GM23248 (cell line): ENCODE results near the gene ARMC12. TPM values are rescaled to one million over a fixed set of nuclear protein-coding genes. Genes with fewer than 3 reads are reported as not detected.

ENCODE experiments used
- DNase-seq: peaks from one replicate; pipeline ENCODE4 v3.0.0-alpha.2; 2015
- H2AFZ ChIP-seq: fragments of 200-600 bp; sonication (generic); 2 replicates; pipeline ENCODE4 v1.6.1; 2016; ENCODE audit warnings: antibody characterized with exemption
- H3F3A ChIP-seq: fragments of 200-600 bp; sonication (generic); 2 replicates; pipeline ENCODE4 v1.6.1; 2016; ENCODE audit warnings: mild to moderate bottlenecking, antibody characterized with exemption, mixed run types; ENCODE audit not compliant: insufficient read depth
- H3K27ac ChIP-seq: fragments of 200-600 bp; sonication (generic); 2 replicates; pipeline ENCODE4 v1.5.1; 2016; ENCODE audit warnings: mild to moderate bottlenecking
- H3K27me3 ChIP-seq: fragments of 200-600 bp; sonication (generic); replicated peaks from 2 replicates; pipeline ENCODE4 v1.6.1; 2016; ENCODE audit warnings: mild to moderate bottlenecking; ENCODE audit not compliant: insufficient read depth
- H3K36me3 ChIP-seq: fragments of 200-600 bp; sonication (generic); 2 replicates; pipeline ENCODE4 v1.6.1; 2016; ENCODE audit warnings: low read depth, mild to moderate bottlenecking
- H3K4me1 ChIP-seq: fragments of 200-600 bp; sonication (generic); 2 replicates; pipeline ENCODE4 v1.6.1; 2016; ENCODE audit warnings: mild to moderate bottlenecking; ENCODE audit not compliant: insufficient read depth
- H3K4me2 ChIP-seq: fragments of 200-600 bp; sonication (generic); one replicate; pipeline ENCODE4 v1.6.1; 2016; ENCODE audit warnings: mild to moderate bottlenecking; ENCODE audit not compliant: unreplicated experiment
- H3K4me3 ChIP-seq: fragments of 200-600 bp; sonication (generic); 2 replicates; pipeline ENCODE4 v1.5.1; 2016; ENCODE audit warnings: mild to moderate bottlenecking
- H3K79me2 ChIP-seq: fragments of 200-600 bp; sonication (generic); 2 replicates; pipeline ENCODE4 v1.6.1; 2016; ENCODE audit warnings: mild to moderate bottlenecking; ENCODE audit not compliant: insufficient read depth
- H3K9ac ChIP-seq: fragments of 200-600 bp; sonication (generic); 2 replicates; pipeline ENCODE4 v1.6.1; 2016; ENCODE audit warnings: mild to moderate bottlenecking
- H3K9me2 ChIP-seq: fragments of 200-600 bp; sonication (generic); 2 replicates; pipeline ENCODE4 v1.6.1; 2016; ENCODE audit warnings: mixed run types, mild to moderate bottlenecking, moderate library complexity; ENCODE audit not compliant: insufficient read depth
- H3K9me3 ChIP-seq: fragments of 200-600 bp; sonication (generic); one replicate; pipeline ENCODE4 v1.6.1; 2017; ENCODE audit warnings: low read depth
- H4K20me1 ChIP-seq: fragments of 200-600 bp; sonication (generic); 2 replicates; pipeline ENCODE4 v1.6.0; 2016; ENCODE audit not compliant: insufficient read depth
- EZH2 ChIP-seq: fragments of 200-600 bp; sonication (generic); IDR thresholded peaks from 2 replicates; pipeline ENCODE4 v1.6.1; 2018; ENCODE audit warnings: antibody characterized with exemption, mild to moderate bottlenecking; ENCODE audit not compliant: insufficient read depth, poor library complexity, severe bottlenecking
- EZH2phosphoT487 ChIP-seq: fragments of 200-600 bp; sonication (generic); IDR thresholded peaks from 2 replicates; pipeline ENCODE4 v1.6.1; 2018; ENCODE audit warnings: antibody characterized with exemption, moderate library complexity, mild to moderate bottlenecking, low read depth; ENCODE audit not compliant: insufficient read depth
- WGBS, 2 experiments: methylation state at CpG; one replicate each; pipeline ENCODE4 v1.1.6; 2015 to 2017; ENCODE audit warnings: low lambda C conversion rate in 2 of 2, low coverage in 1 of 2; ENCODE audit errors: missing lambda C conversion rate in 2 of 2; 5-methylcytosine and 5-hydroxymethylcytosine counted together
- in situ Hi-C: fragments of 300-500 bp; cut with MboI; formaldehyde crosslinking; loops from 2 replicates; pipeline ENCODE4 v1.15.0; 2020
- polyA plus RNA-seq: library from polyadenylated mRNA; unstranded; fragments of >200 nt; fragmentation: Nextera tagmentation; extraction: Ambion mirVana; gene quantifications from 2 replicates; pipeline ENCODE4 v1.2.1, GENCODE V29; 2016
- total RNA-seq: library from RNA; depleted of rRNA; stranded (reverse); fragments of >200 nt; shearing (Covaris generic); gene quantifications from 2 replicates; pipeline ENCODE4 v1.2.3, GENCODE V29; 2014

Gene ARMC12
- total and polyA plus RNA-seq, 2 experiments from 2014 or later = 0.26 TPM; not detected in 1

DNA sequence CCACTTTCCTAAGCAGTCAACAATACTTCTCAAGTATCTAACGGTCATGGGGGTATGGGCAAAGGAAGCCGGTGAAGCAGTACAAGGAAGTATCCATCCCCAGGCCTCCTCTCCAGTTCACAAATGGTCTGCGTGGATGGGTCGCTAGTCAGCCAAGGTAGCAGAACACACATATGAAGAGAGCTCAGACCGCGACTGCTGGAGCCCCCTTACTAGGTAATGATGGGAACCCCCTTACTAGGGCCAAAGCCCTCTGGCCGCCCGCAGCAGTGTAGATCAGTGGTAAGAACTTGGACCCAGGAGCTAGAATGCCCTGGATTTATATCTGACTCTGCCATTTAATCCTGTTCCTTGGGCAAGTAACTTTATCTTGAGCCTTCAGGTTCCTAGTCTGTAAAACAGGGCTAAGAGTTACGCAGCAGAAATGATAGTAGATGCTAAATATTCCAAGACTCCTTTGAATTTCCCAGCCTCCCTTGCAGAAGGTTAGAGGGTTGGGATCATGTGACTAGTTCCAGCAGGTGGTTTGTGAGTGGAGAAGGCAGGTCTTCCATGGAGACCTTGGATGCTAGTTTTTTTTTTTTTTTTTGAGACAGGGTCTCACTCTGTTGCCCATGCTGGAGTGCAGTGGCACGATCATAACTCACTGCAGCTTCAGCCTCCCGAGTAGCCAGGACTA, 37.4 kb downstream of the ARMC12 start:
- Histone ChIP-seq H3K9me3 (no peaks in the 10 kb centered on the region), H3K4me3 (no peak overlapping the region), H3K36me3 (no peaks in the 10 kb centered on the region), H3K9me2 (no peaks in the 10 kb centered on the region), H2AFZ (no peak overlapping the region), H3F3A (no peaks in the 10 kb centered on the region), H3K27me3 (peaks cover 9% of the 10 kb centered on the region), H3K4me1 (no peaks in the 10 kb centered on the region), H3K27ac (no peak overlapping the region), H3K9ac (no peak overlapping the region), H3K79me2 (no peaks in the 10 kb centered on the region), H4K20me1 (no peaks in the 10 kb centered on the region), H3K4me2 (no peak overlapping the region)
- in situ Hi-C loops = no loop called here
- no peak for TF ChIP-seq EZH2
- no peak for DNase-seq
- WGBS, 2 experiments = 62 to 63% methylated on average over 11 of the region's 11 CpGs

DNA sequence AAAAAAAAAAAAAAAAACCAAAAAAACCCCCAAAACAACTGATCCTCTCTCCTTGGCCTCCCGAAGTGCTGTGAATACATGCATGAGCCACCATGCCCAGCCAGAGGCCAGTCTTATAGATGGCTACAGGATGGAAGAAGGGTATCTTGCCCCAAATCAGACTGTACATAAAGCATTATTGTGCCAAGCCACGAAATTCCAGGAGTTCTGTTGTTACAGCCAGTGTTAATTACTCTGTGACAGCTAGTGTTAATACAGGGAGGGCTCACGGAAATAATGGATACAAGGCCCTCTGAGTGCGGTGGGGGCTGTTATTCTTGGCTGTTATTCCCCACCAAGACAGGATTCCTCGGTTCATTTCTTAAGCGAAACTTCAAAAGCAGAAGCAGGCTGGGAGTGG, 38.2 kb downstream of the ARMC12 start:
- Histone ChIP-seq H3K4me2 (no peak overlapping the region), H3K9ac (no peak overlapping the region), H3K9me3 (no peaks in the 10 kb centered on the region), H4K20me1 (no peaks in the 10 kb centered on the region), H2AFZ (no peak overlapping the region), H3K27me3 (peaks cover 9% of the 10 kb centered on the region), H3K79me2 (no peaks in the 10 kb centered on the region), H3K4me1 (no peaks in the 10 kb centered on the region), H3K4me3 (no peak overlapping the region), H3K9me2 (no peaks in the 10 kb centered on the region), H3K27ac (no peak overlapping the region), H3F3A (no peaks in the 10 kb centered on the region), H3K36me3 (no peaks in the 10 kb centered on the region)
- 68% methylated on average over 6 of the region's 6 CpGs for WGBS, 2 experiments
- DNase-seq = no peak
- TF ChIP-seq EZH2 (no peak), EZH2phosphoT487 (no peak)
- in situ Hi-C loops = no loop called here

DNA sequence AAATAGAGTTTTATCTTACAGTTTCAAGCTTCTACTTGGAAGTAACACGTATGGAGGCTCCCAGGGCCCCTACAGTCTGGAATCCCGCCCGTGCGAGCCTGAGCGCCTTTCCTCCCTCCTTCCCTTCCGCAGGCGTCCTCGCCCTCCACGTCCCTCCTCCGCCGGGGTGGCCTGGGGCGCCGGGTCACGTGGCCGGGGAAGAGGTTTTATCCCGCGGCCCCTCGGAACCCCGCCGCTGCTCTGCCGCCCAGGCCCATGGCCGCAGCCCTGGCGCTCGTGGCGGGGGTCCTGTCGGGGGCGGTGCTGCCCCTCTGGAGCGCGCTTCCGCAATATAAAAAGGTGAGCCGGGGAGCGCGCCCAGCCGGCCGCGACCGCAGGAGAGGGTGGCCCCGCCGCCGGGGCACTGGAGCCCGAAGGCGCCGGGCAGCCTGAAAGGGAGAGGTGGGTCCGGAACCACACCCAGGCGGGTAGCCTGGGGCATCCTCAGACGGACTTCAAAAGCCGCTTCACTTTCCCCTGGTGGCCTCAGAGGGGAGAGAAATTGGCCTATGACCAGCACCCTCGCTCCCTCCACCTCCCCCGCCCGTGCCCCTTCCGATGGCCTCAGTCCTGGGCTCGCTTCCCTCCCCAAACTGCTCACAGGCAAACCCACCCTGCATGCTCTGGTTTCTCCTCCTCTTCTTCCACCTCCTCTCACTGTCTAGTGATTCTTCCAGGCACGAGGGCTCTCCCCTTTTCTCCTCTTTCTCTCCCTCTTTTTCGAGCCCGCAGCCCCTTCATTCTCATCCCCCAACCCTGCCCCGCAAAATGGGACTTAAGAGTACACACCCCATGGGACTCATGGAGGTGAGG, 39.8 kb downstream of the ARMC12 start, which contains the start of gene CLPSL2:
Gene CLPSL2, plus strand, starts transcription at position 235 of the 852 bp plus-strand sequence. Its CDS starts 21 bp downstream, at position 256.
- DNase-seq = peak; percentile 37
- Histone ChIP-seq H3K27me3 (peaks cover 9% of the 10 kb centered on the region), H4K20me1 (no peaks in the 10 kb centered on the region), H3K9ac (peak within 1 kb of the TSS; percentile 15; the same call in 1 of the 2 replicates), H3K4me3 (peak within 1 kb of the TSS; percentile 64), H3K36me3 (no peaks in the 10 kb centered on the region), H3K9me3 (no peaks in the 10 kb centered on the region), H3K79me2 (no peaks in the 10 kb centered on the region), H3F3A (no peaks in the 10 kb centered on the region), H3K4me2 (peak within 1 kb of the TSS; percentile 67), H3K27ac (no peak within 1 kb of the TSS), H3K4me1 (no peaks in the 10 kb centered on the region), H3K9me2 (no peaks in the 10 kb centered on the region), H2AFZ (peak within 1 kb of the TSS; percentile 51)
- TF ChIP-seq EZH2phosphoT487 (no peak), EZH2 (no peak)
- in situ Hi-C loops = no loop called here
- 3 to 5% methylated on average over 42 to 56 of the region's 56 CpGs for WGBS, 2 experiments

DNA sequence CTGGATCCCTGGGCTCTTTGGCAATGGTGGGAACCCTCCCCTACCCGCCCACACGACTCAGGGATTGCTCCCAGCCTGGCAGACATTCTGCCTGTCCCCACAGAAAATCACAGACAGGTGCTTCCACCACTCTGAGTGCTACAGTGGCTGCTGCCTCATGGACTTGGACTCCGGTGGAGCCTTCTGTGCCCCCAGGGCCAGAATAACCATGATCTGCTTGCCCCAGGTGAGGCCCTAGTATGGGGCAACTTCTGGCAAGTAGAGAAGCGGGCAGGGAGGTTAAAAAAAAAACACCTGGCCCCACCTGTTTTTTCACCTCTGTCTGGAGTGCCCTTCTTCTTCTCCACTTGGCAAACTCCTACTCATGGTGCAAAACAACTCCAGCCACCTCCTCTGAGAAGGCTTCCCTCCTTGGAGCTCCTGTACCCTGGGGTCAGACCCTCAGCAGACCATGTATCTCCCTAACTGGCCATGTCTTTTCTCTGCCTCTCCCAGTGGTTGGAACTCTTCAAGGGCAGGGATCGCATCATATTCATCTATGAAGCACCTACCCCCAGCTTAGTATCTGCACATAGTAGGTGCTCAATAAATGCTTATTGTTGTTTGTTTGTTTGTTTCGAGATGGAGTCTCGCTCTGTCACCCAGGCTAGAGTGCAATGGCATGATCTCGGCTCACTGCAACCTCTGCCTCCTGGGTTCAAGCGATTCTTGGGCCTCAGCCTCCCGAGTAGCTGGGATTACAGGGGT, 40.7 kb downstream of the ARMC12 start:
- Histone ChIP-seq H3K27ac (no peak overlapping the region), H2AFZ (no peak overlapping the region), H3F3A (no peaks in the 10 kb centered on the region), H3K9me3 (no peaks in the 10 kb centered on the region), H3K27me3 (peaks cover 9% of the 10 kb centered on the region), H3K9me2 (no peaks in the 10 kb centered on the region), H3K9ac (no peak overlapping the region), H3K4me2 (no peak overlapping the region), H3K36me3 (no peaks in the 10 kb centered on the region), H3K79me2 (no peaks in the 10 kb centered on the region), H3K4me3 (no peak overlapping the region), H4K20me1 (no peaks in the 10 kb centered on the region), H3K4me1 (no peaks in the 10 kb centered on the region)
- WGBS, 2 experiments = 72 to 76% methylated on average over 10 of the region's 10 CpGs
- TF ChIP-seq EZH2phosphoT487 (no peak), EZH2 (no peak)
- in situ Hi-C loops = no loop called here
- DNase-seq = no peak
